SK-N-SH treated with all-trans-retinoic acid at 6 μM for 48 hours (cell line): ENCODE measurements around the gene AGAP1.

ENCODE experiments used
- ARNTL ChIP-seq: fragments of 450-650 bp; formaldehyde crosslinking; IDR thresholded peaks from 2 replicates; pipeline ENCODE4 v1.5.0; 2020; ENCODE audit warnings: low read depth, mild to moderate bottlenecking, moderate library complexity, borderline replicate concordance
- ISL1 ChIP-seq: fragments of 250-450 bp; sonication (Bioruptor Pico); IDR thresholded peaks from 2 replicates; pipeline ENCODE4 v2.1.2; 2022; ENCODE audit warnings: mild to moderate bottlenecking, moderate library complexity
- OSR1 ChIP-seq: fragments of 250-450 bp; sonication (Bioruptor Pico); IDR thresholded peaks from 2 replicates; pipeline ENCODE4 v1.8.0; 2022; ENCODE audit warnings: moderate library complexity, mild to moderate bottlenecking, inconsistent platforms
- RARB ChIP-seq: fragments of 250-450 bp; sonication (Bioruptor Pico); IDR thresholded peaks from 2 replicates; pipeline ENCODE4 v1.8.0; 2021; ENCODE audit warnings: mild to moderate bottlenecking, moderate library complexity
- TOX ChIP-seq: fragments of 250-450 bp; sonication (Bioruptor Pico); IDR thresholded peaks from 2 replicates; pipeline ENCODE4 v1.8.0; 2021; ENCODE audit warnings: mild to moderate bottlenecking, moderate library complexity, borderline replicate concordance
- ZC3H10 ChIP-seq: fragments of 250-450 bp; sonication (Bioruptor Pico); IDR thresholded peaks from 2 replicates; pipeline ENCODE4 v1.5.1; 2021; ENCODE audit warnings: mild to moderate bottlenecking, moderate library complexity
- ZNF565 ChIP-seq: fragments of 450-650 bp; formaldehyde crosslinking; conservative IDR thresholded peaks from 2 replicates; pipeline ENCODE4 v1.5.0; 2020; ENCODE audit warnings: low read depth, mild to moderate bottlenecking, moderate library complexity
- ZNF8 ChIP-seq: fragments of 450-650 bp; formaldehyde crosslinking; IDR thresholded peaks from 2 replicates; pipeline ENCODE4 v1.5.0; 2020; ENCODE audit warnings: mild to moderate bottlenecking, moderate library complexity
- TF ChIP-seq, protein P1 (sequence below): fragments of 250-450 bp; sonication (Bioruptor Pico); IDR thresholded peaks from 2 replicates; pipeline ENCODE4 v1.8.0; 2020; ENCODE audit warnings: mild to moderate bottlenecking, moderate library complexity, borderline replicate concordance
- TF ChIP-seq, protein P2 (sequence below): fragments of 250-450 bp; sonication (Bioruptor Pico); IDR thresholded peaks from 2 replicates; pipeline ENCODE4 v1.5.1; 2021; ENCODE audit warnings: mild to moderate bottlenecking, moderate library complexity

DNA sequence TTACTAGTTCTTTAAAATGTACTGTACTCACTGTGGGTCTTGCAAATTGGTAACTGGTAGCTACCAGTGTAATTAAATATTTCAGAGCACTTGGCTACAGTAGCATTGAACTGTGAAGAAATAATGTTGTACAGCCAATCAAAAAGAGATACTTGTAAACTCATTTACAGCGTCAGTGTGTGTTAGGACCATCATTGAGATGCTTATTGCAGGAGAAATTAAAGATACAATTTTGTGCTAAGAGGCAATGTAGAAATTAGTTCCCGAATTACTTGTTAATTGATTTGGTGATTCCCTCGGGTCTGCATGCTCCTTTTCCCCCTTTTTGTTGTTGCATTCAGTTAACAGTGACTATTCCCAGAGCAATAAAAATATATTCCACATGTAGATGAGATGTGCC lies 330.5 kb downstream of the AGAP1 start:
- TF ChIP-seq, protein P1, sequence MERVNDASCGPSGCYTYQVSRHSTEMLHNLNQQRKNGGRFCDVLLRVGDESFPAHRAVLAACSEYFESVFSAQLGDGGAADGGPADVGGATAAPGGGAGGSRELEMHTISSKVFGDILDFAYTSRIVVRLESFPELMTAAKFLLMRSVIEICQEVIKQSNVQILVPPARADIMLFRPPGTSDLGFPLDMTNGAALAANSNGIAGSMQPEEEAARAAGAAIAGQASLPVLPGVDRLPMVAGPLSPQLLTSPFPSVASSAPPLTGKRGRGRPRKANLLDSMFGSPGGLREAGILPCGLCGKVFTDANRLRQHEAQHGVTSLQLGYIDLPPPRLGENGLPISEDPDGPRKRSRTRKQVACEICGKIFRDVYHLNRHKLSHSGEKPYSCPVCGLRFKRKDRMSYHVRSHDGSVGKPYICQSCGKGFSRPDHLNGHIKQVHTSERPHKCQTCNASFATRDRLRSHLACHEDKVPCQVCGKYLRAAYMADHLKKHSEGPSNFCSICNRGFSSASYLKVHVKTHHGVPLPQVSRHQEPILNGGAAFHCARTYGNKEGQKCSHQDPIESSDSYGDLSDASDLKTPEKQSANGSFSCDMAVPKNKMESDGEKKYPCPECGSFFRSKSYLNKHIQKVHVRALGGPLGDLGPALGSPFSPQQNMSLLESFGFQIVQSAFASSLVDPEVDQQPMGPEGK, result no peak
- TF ChIP-seq ISL1 (CRISPR knock-in tag) (no peak), ZNF8 (CRISPR knock-in tag) (no peak), TOX (CRISPR knock-in tag) (no peak), ZC3H10 (CRISPR knock-in tag) (no peak), ARNTL (no peak), ZNF565 (CRISPR knock-in tag) (no peak), OSR1 (no peak), RARB (CRISPR knock-in tag) (no peak)
- TF ChIP-seq, protein P2, sequence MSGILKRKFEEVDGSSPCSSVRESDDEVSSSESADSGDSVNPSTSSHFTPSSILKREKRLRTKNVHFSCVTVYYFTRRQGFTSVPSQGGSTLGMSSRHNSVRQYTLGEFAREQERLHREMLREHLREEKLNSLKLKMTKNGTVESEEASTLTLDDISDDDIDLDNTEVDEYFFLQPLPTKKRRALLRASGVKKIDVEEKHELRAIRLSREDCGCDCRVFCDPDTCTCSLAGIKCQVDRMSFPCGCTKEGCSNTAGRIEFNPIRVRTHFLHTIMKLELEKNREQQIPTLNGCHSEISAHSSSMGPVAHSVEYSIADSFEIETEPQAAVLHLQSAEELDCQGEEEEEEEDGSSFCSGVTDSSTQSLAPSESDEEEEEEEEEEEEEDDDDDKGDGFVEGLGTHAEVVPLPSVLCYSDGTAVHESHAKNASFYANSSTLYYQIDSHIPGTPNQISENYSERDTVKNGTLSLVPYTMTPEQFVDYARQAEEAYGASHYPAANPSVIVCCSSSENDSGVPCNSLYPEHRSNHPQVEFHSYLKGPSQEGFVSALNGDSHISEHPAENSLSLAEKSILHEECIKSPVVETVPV (CRISPR knock-in tag), result no peak
